ENCODE measurements around the gene KAT6B.

DNA sequence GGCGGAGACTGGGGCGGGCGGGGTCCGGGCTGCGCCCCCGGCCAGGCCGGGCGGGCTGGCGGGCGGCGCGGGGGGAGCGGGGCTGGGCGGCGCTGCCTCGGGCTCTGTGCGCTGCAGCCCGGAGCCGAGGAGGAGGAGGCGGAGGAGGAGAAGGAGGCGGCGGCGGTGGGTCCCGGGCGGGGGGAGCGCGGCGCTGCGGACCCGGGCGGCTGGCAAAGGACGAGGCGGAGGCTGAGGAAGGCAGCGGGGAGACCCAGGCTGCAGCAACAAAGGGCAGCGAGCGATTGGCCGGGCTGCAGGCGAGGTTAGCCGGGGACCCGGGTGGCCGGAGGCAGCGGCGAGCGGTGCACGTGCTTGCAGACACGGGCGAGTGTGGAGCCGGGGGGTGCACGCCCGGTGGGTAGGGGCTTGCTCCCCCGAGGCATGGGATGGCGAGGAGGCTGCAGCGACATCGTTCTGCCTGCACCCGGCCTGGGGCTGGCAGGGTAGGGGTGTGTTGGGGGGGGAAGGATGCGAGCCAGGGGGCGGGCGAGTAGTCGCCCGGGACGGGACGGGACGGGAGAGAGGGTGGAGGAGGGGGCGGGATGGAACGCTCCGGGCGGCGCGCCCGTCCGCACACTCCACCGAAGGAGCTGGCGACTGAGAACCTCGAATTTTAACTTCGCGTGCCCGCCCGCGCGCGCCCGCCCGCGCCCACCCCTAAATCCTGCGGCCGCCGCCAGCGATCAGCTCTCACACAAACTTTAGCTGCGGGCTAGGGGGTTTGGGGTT, 844 bp upstream of the KAT6B start:
- TF ChIP-seq, protein P1, sequence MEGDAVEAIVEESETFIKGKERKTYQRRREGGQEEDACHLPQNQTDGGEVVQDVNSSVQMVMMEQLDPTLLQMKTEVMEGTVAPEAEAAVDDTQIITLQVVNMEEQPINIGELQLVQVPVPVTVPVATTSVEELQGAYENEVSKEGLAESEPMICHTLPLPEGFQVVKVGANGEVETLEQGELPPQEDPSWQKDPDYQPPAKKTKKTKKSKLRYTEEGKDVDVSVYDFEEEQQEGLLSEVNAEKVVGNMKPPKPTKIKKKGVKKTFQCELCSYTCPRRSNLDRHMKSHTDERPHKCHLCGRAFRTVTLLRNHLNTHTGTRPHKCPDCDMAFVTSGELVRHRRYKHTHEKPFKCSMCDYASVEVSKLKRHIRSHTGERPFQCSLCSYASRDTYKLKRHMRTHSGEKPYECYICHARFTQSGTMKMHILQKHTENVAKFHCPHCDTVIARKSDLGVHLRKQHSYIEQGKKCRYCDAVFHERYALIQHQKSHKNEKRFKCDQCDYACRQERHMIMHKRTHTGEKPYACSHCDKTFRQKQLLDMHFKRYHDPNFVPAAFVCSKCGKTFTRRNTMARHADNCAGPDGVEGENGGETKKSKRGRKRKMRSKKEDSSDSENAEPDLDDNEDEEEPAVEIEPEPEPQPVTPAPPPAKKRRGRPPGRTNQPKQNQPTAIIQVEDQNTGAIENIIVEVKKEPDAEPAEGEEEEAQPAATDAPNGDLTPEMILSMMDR (tag by site-specific recombination; IDR thresholded peaks at IDR 0.05), result peak; percentile 80
- TF ChIP-seq, protein P2, sequence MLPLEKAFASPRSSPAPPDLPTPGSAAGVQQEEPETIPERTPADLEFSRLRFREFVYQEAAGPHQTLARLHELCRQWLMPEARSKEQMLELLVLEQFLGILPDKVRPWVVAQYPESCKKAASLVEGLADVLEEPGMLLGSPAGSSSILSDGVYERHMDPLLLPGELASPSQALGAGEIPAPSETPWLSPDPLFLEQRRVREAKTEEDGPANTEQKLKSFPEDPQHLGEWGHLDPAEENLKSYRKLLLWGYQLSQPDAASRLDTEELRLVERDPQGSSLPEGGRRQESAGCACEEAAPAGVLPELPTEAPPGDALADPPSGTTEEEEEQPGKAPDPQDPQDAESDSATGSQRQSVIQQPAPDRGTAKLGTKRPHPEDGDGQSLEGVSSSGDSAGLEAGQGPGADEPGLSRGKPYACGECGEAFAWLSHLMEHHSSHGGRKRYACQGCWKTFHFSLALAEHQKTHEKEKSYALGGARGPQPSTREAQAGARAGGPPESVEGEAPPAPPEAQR (tag by site-specific recombination; IDR thresholded peaks at IDR 0.05), result 0 out of 2 replicates have a peak, but pooled peaks have one; percentile 65
- TF ChIP-seq, protein P3, sequence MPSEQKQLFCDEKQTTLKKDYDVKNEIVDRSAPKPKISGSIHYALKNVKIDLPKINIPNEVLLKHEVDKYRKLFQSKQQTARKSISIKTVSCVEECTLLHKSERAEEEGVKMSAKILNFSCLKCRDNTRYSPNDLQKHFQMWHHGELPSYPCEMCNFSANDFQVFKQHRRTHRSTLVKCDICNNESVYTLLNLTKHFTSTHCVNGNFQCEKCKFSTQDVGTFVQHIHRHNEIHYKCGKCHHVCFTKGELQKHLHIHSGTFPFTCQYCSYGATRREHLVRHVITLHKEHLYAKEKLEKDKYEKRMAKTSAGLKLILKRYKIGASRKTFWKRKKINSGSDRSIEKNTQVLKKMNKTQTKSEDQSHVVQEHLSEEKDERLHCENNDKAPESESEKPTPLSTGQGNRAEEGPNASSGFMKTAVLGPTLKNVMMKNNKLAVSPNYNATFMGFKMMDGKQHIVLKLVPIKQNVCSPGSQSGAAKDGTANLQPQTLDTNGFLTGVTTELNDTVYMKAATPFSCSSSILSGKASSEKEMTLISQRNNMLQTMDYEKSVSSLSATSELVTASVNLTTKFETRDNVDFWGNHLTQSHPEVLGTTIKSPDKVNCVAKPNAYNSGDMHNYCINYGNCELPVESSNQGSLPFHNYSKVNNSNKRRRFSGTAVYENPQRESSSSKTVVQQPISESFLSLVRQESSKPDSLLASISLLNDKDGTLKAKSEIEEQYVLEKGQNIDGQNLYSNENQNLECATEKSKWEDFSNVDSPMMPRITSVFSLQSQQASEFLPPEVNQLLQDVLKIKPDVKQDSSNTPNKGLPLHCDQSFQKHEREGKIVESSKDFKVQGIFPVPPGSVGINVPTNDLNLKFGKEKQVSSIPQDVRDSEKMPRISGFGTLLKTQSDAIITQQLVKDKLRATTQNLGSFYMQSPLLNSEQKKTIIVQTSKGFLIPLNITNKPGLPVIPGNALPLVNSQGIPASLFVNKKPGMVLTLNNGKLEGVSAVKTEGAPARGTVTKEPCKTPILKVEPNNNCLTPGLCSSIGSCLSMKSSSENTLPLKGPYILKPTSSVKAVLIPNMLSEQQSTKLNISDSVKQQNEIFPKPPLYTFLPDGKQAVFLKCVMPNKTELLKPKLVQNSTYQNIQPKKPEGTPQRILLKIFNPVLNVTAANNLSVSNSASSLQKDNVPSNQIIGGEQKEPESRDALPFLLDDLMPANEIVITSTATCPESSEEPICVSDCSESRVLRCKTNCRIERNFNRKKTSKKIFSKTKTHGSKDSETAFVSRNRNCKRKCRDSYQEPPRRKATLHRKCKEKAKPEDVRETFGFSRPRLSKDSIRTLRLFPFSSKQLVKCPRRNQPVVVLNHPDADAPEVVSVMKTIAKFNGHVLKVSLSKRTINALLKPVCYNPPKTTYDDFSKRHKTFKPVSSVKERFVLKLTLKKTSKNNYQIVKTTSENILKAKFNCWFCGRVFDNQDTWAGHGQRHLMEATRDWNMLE (tag by site-specific recombination; conservative IDR thresholded peaks at IDR 0.05; ENCODE audit: low read depth), result peak; percentile 36
- TF ChIP-seq, protein P4, sequence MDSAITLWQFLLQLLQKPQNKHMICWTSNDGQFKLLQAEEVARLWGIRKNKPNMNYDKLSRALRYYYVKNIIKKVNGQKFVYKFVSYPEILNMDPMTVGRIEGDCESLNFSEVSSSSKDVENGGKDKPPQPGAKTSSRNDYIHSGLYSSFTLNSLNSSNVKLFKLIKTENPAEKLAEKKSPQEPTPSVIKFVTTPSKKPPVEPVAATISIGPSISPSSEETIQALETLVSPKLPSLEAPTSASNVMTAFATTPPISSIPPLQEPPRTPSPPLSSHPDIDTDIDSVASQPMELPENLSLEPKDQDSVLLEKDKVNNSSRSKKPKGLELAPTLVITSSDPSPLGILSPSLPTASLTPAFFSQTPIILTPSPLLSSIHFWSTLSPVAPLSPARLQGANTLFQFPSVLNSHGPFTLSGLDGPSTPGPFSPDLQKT (IDR thresholded peaks at IDR 0.05; ENCODE audit: borderline replicate concordance, low read depth, low read length), result no peak
- TF ChIP-seq ZNF10 (tag by site-specific recombination; IDR thresholded peaks at IDR 0.05) (no peak; the same call in 1 of the 2 replicates), ZNF341 (tag by site-specific recombination; IDR thresholded peaks at IDR 0.05; ENCODE audit: low read depth) (peak; percentile 75), MEIS1 (CRISPR knock-in tag; IDR thresholded peaks at IDR 0.05; ENCODE audit: borderline replicate concordance) (no peak), ZNF776 (tag by site-specific recombination; IDR thresholded peaks at IDR 0.05; ENCODE audit: borderline replicate concordance) (no peak), ZNF585B (tag by site-specific recombination; IDR thresholded peaks at IDR 0.05) (peak; percentile 35), KLF16 (tag by site-specific recombination; IDR thresholded peaks at IDR 0.05) (peak; percentile 97)
- TF ChIP-seq, protein P5, sequence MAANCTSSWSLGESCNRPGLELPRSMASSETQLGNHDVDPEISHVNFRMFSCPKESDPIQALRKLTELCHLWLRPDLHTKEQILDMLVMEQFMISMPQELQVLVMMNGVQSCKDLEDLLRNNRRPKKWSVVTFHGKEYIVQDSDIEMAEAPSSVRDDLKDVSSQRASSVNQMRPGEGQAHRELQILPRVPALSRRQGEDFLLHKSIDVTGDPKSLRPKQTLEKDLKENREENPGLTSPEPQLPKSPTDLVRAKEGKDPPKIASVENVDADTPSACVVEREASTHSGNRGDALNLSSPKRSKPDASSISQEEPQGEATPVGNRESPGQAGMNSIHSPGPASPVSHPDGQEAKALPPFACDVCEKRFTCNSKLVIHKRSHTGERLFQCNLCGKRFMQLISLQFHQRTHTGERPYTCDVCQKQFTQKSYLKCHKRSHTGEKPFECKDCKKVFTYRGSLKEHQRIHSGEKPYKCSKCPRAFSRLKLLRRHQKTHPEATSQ (tag by site-specific recombination; IDR thresholded peaks at IDR 0.05), result peak; percentile 89; the same call in 1 of the 2 replicates
- TF ChIP-seq, protein P6, sequence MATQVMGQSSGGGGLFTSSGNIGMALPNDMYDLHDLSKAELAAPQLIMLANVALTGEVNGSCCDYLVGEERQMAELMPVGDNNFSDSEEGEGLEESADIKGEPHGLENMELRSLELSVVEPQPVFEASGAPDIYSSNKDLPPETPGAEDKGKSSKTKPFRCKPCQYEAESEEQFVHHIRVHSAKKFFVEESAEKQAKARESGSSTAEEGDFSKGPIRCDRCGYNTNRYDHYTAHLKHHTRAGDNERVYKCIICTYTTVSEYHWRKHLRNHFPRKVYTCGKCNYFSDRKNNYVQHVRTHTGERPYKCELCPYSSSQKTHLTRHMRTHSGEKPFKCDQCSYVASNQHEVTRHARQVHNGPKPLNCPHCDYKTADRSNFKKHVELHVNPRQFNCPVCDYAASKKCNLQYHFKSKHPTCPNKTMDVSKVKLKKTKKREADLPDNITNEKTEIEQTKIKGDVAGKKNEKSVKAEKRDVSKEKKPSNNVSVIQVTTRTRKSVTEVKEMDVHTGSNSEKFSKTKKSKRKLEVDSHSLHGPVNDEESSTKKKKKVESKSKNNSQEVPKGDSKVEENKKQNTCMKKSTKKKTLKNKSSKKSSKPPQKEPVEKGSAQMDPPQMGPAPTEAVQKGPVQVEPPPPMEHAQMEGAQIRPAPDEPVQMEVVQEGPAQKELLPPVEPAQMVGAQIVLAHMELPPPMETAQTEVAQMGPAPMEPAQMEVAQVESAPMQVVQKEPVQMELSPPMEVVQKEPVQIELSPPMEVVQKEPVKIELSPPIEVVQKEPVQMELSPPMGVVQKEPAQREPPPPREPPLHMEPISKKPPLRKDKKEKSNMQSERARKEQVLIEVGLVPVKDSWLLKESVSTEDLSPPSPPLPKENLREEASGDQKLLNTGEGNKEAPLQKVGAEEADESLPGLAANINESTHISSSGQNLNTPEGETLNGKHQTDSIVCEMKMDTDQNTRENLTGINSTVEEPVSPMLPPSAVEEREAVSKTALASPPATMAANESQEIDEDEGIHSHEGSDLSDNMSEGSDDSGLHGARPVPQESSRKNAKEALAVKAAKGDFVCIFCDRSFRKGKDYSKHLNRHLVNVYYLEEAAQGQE (tag by site-specific recombination; IDR thresholded peaks at IDR 0.05), result 0 out of 2 replicates have a peak, but pooled peaks have one; percentile 34
- TF ChIP-seq, protein P7, sequence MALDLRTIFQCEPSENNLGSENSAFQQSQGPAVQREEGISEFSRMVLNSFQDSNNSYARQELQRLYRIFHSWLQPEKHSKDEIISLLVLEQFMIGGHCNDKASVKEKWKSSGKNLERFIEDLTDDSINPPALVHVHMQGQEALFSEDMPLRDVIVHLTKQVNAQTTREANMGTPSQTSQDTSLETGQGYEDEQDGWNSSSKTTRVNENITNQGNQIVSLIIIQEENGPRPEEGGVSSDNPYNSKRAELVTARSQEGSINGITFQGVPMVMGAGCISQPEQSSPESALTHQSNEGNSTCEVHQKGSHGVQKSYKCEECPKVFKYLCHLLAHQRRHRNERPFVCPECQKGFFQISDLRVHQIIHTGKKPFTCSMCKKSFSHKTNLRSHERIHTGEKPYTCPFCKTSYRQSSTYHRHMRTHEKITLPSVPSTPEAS (tag by site-specific recombination; IDR thresholded peaks at IDR 0.05), result peak; percentile 58; the same call in 1 of the 2 replicates

Data from HEK293 (cell line).